Trophoblast cell (in vitro differentiated cells and primary cell): ENCODE data around the gene TRNT1.

Experiments
- DNase-seq, 2 donors: peaks; one replicate each; pipeline ENCODE4 v3.0.0-alpha.2; 2016
- H2AFZ ChIP-seq: 2 replicates; pipeline ENCODE4 v1.6.1; 2013; ENCODE audit warnings: low read length, moderate library complexity, mild to moderate bottlenecking; ENCODE audit not compliant: insufficient read depth, poor library complexity
- H2AK5ac ChIP-seq: 2 replicates; pipeline ENCODE4 v1.6.1; 2013; ENCODE audit warnings: mild to moderate bottlenecking, low read length
- H2BK120ac ChIP-seq: 2 replicates; pipeline ENCODE4 v1.6.1; 2013; ENCODE audit warnings: low read length, mild to moderate bottlenecking, moderate library complexity; ENCODE audit not compliant: insufficient read depth, poor library complexity
- H2BK12ac ChIP-seq: 2 replicates; pipeline ENCODE4 v1.6.1; 2013; ENCODE audit warnings: mild to moderate bottlenecking, low read length, moderate library complexity
- H2BK5ac ChIP-seq: 2 replicates; pipeline ENCODE4 v1.6.1; 2013; ENCODE audit warnings: low read length, low read depth, moderate library complexity, mild to moderate bottlenecking; ENCODE audit not compliant: poor library complexity
- H3K14ac ChIP-seq: 2 replicates; pipeline ENCODE4 v1.6.1; 2013; ENCODE audit warnings: mild to moderate bottlenecking, low read length
- H3K18ac ChIP-seq: 2 replicates; pipeline ENCODE4 v1.6.1; 2013; ENCODE audit warnings: mild to moderate bottlenecking, low read length
- H3K23ac ChIP-seq: 2 replicates; pipeline ENCODE4 v1.6.1; 2013; ENCODE audit warnings: low read length
- H3K27ac ChIP-seq: 2 replicates; pipeline ENCODE4 v1.5.1; 2013; ENCODE audit warnings: low read depth, mild to moderate bottlenecking, inconsistent platforms, low read length, moderate library complexity
- H3K27me3 ChIP-seq: 2 replicates; pipeline ENCODE4 v1.6.1; 2013; ENCODE audit warnings: inconsistent platforms, mild to moderate bottlenecking, low read length, moderate library complexity; ENCODE audit not compliant: insufficient read depth
- H3K36me3 ChIP-seq, 2 experiments: 1 replicate in 1 of 2; 2 replicates in 1 of 2; pipeline ENCODE4 v1.6.1; 2013; ENCODE audit warnings: low read length in 2 of 2, mild to moderate bottlenecking in 2 of 2, moderate library complexity in 1 of 2; ENCODE audit not compliant: insufficient read depth in 2 of 2, control insufficient read depth in 1 of 2
- H3K4ac ChIP-seq: 2 replicates; pipeline ENCODE4 v1.6.1; 2013; ENCODE audit warnings: low read depth, mild to moderate bottlenecking, low read length, moderate library complexity
- H3K4me1 ChIP-seq, 2 experiments: 1 replicate in 1 of 2; 2 replicates in 1 of 2; pipeline ENCODE4 v1.6.1; 2013; ENCODE audit warnings: low read length in 2 of 2, mild to moderate bottlenecking in 2 of 2, moderate library complexity in 1 of 2; ENCODE audit not compliant: insufficient read depth in 2 of 2, control insufficient read depth in 1 of 2
- H3K4me2 ChIP-seq: 2 replicates; pipeline ENCODE4 v1.6.1; 2013; ENCODE audit warnings: inconsistent platforms, mild to moderate bottlenecking, low read length, moderate library complexity
- H3K4me3 ChIP-seq: 2 replicates; pipeline ENCODE4 v1.5.1; 2013; ENCODE audit warnings: mild to moderate bottlenecking, low read depth, low read length, inconsistent platforms
- H3K79me1 ChIP-seq: one replicate; pipeline ENCODE4 v1.6.1; 2013; ENCODE audit warnings: low read length
- H3K79me2 ChIP-seq: 2 replicates; pipeline ENCODE4 v1.6.1; 2013; ENCODE audit warnings: low read length, mild to moderate bottlenecking; ENCODE audit not compliant: control insufficient read depth, insufficient read depth, poor library complexity
- H3K9ac ChIP-seq: 2 replicates; pipeline ENCODE4 v1.6.1; 2013; ENCODE audit warnings: mild to moderate bottlenecking, low read length
- H3K9me3 ChIP-seq: 2 replicates; pipeline ENCODE4 v1.6.1; 2013; ENCODE audit warnings: low read depth, mild to moderate bottlenecking, control low read depth, inconsistent platforms, low read length; ENCODE audit not compliant: insufficient read depth
- H4K12ac ChIP-seq: 2 replicates; pipeline ENCODE4 v1.6.1; 2013; ENCODE audit warnings: low read depth, mild to moderate bottlenecking, low read length, moderate library complexity
- H4K8ac ChIP-seq: 2 replicates; pipeline ENCODE4 v1.6.1; 2013; ENCODE audit warnings: low read depth, mild to moderate bottlenecking, low read length, moderate library complexity
- H4K91ac ChIP-seq: one replicate; pipeline ENCODE4 v1.6.1; 2013; ENCODE audit warnings: low read depth, mild to moderate bottlenecking, low read length, moderate library complexity
- WGBS: extraction: QIAGEN DNeasy Blood & Tissue Kit; methylation state at CpG from one replicate; pipeline ENCODE4 v1.1.7; 2013; ENCODE audit warnings: missing lambda C conversion rate; ENCODE audit not compliant: insufficient read length, insufficient coverage; ENCODE audit errors: extremely low coverage; 5-methylcytosine and 5-hydroxymethylcytosine counted together

Gene TRNT1

GRCh38 chr3:3184876-3185275, 58.1 kb downstream of the TRNT1 start:
- Histone ChIP-seq H3K9ac (no peak overlapping the region), H3K79me2 (no peaks in the 10 kb centered on the region), H3K79me1 (no peaks in the 10 kb centered on the region), H4K12ac (no peak overlapping the region), H2AFZ (no peak overlapping the region), H2AK5ac (no peak overlapping the region), H3K4ac (no peak overlapping the region), H3K36me3 (no peaks in the 10 kb centered on the region), H4K8ac (no peak overlapping the region), H3K4me1 (no peaks in the 10 kb centered on the region), H4K91ac (no peak overlapping the region), H2BK12ac (no peak overlapping the region), H3K4me3 (no peak overlapping the region), H3K9me3 (no peaks in the 10 kb centered on the region), H3K23ac (no peak overlapping the region), H3K27ac (no peak overlapping the region), H2BK5ac (no peak overlapping the region), H3K4me2 (no peak overlapping the region), H2BK120ac (no peak overlapping the region), H3K18ac (no peak overlapping the region), H3K27me3 (peaks cover 2% of the 10 kb centered on the region), H3K14ac (no peak overlapping the region)
- no peak for DNase-seq
- no CpG with 5 or more reads among the region's 2 CpGs for WGBS

- H3K4me3 ChIP-seq: no peak overlapping the region
- no peak overlapping the region for H2BK12ac ChIP-seq
- H3K4me2 ChIP-seq: no peak overlapping the region
- H3K23ac ChIP-seq: no peak overlapping the region
- no peaks in the 10 kb centered on the region for H3K4me1 ChIP-seq
- no peak overlapping the region for H2BK120ac ChIP-seq
- H2AK5ac ChIP-seq: no peak overlapping the region
- no peaks in the 10 kb centered on the region for H3K36me3 ChIP-seq
- H4K12ac ChIP-seq: no peak overlapping the region
- H2BK5ac ChIP-seq: no peak overlapping the region
- no peak overlapping the region for H4K91ac ChIP-seq
- no CpG with 5 or more reads among the region's 1 CpG for WGBS
- no peaks in the 10 kb centered on the region for H3K79me2 ChIP-seq
- H3K4ac ChIP-seq: no peak overlapping the region
- H3K27me3 ChIP-seq: peaks cover 2% of the 10 kb centered on the region
- H3K79me1 ChIP-seq: no peaks in the 10 kb centered on the region
- H4K8ac ChIP-seq: no peak overlapping the region
- H2AFZ ChIP-seq: no peak overlapping the region
- no peak overlapping the region for H3K18ac ChIP-seq
- H3K27ac ChIP-seq: no peak overlapping the region
- DNase-seq: no peak
- H3K14ac ChIP-seq: no peak overlapping the region
- H3K9me3 ChIP-seq: no peaks in the 10 kb centered on the region
- no peak overlapping the region for H3K9ac ChIP-seq
Measured at GRCh38 chr3:3189102-3189727, 62.5 kb downstream of the TRNT1 start.

GRCh38 chr3:3189961-3190360, 63.2 kb downstream of the TRNT1 start:
- no peak overlapping the region for H2BK12ac ChIP-seq
- no peaks in the 10 kb centered on the region for H3K79me1 ChIP-seq
- no peak overlapping the region for H3K9ac ChIP-seq
- H3K27ac ChIP-seq: no peak overlapping the region
- H3K36me3 ChIP-seq: no peaks in the 10 kb centered on the region
- H2BK5ac ChIP-seq: no peak overlapping the region
- H2BK120ac ChIP-seq: no peak overlapping the region
- H4K91ac ChIP-seq: no peak overlapping the region
- no peak overlapping the region for H4K12ac ChIP-seq
- H2AK5ac ChIP-seq: no peak overlapping the region
- H3K18ac ChIP-seq: no peak overlapping the region
- no peak overlapping the region for H3K23ac ChIP-seq
- H4K8ac ChIP-seq: no peak overlapping the region
- no peaks in the 10 kb centered on the region for H3K79me2 ChIP-seq
- no peaks in the 10 kb centered on the region for H3K9me3 ChIP-seq
- H3K4me1 ChIP-seq: no peaks in the 10 kb centered on the region
- H3K14ac ChIP-seq: no peak overlapping the region
- no peak overlapping the region for H3K4me3 ChIP-seq
- DNase-seq: no peak
- H3K4me2 ChIP-seq: no peak overlapping the region
- H3K4ac ChIP-seq: no peak overlapping the region
- no CpG with 5 or more reads among the region's 1 CpG for WGBS
- H3K27me3 ChIP-seq: peaks cover 2% of the 10 kb centered on the region
- no peak overlapping the region for H2AFZ ChIP-seq

- H2AFZ ChIP-seq: no peak overlapping the region
- no peaks in the 10 kb centered on the region for H3K27me3 ChIP-seq
- no peak overlapping the region for H3K14ac ChIP-seq
- no peak overlapping the region for H4K8ac ChIP-seq
- WGBS: no CpG with 5 or more reads among the region's 4 CpGs
- no peak overlapping the region for H4K91ac ChIP-seq
- H2BK12ac ChIP-seq: no peak overlapping the region
- H3K27ac ChIP-seq: no peak overlapping the region
- H3K4me2 ChIP-seq: no peak overlapping the region
- H3K9ac ChIP-seq: no peak overlapping the region
- no peak overlapping the region for H4K12ac ChIP-seq
- no peaks in the 10 kb centered on the region for H3K36me3 ChIP-seq
- H2BK5ac ChIP-seq: no peak overlapping the region
- no peak overlapping the region for H2AK5ac ChIP-seq
- H3K4ac ChIP-seq: no peak overlapping the region
- H3K4me3 ChIP-seq: no peak overlapping the region
- no peaks in the 10 kb centered on the region for H3K9me3 ChIP-seq
- no peaks in the 10 kb centered on the region for H3K4me1 ChIP-seq
- no peak overlapping the region for H3K18ac ChIP-seq
- no peak for DNase-seq
- no peak overlapping the region for H2BK120ac ChIP-seq
- no peaks in the 10 kb centered on the region for H3K79me1 ChIP-seq
- no peak overlapping the region for H3K23ac ChIP-seq
- no peaks in the 10 kb centered on the region for H3K79me2 ChIP-seq
Measured at GRCh38 chr3:3191675-3192285, 65.0 kb downstream of the TRNT1 start.
